WTC11 (cell line): Measurements from ENCODE around the gene AKAP6. TPM values are rescaled to one million over a fixed set of nuclear protein-coding genes. Genes with fewer than 3 reads are reported as not detected.

Source experiments
- ATAC-seq: fragments of 200-7000 bp; cut with Tn5 transposase; 2 replicates; pipeline ENCODE4 v1.10.0; 2021; ENCODE audit warnings: mild to moderate bottlenecking, moderate library complexity
- CTCF ChIA-PET: fragments of 300-600 bp; sonication (Branson Sonifier 250); formaldehyde crosslinking; loops from one replicate; lab custom pipeline; 2021; ENCODE audit warnings: antibody characterized with exemption; lab: Charles Lee
- POLR2A ChIA-PET: fragments of 350-600 bp; sonication (Branson Sonifier 250); formaldehyde crosslinking; loops from one replicate; lab custom pipeline; 2021; ENCODE audit warnings: antibody characterized with exemption; lab: Charles Lee
- DNase-seq: peaks from one replicate; pipeline ENCODE4 v3.0.0; 2021; ENCODE audit warnings: low spot score
- H3K27ac Mint-ChIP-seq: 2 replicates; pipeline ENCODE4 v1.8.0; 2021; ENCODE audit warnings: mixed read lengths
- H3K27me3 Mint-ChIP-seq: 2 replicates; pipeline ENCODE4 v1.8.0; 2021; ENCODE audit warnings: low read depth, mild to moderate bottlenecking, moderate library complexity, mixed read lengths
- H3K36me3 Mint-ChIP-seq: 2 replicates; pipeline ENCODE4 v1.8.0; 2021; ENCODE audit warnings: mixed read lengths
- H3K4me1 Mint-ChIP-seq: 2 replicates; pipeline ENCODE4 v1.8.0; 2022; ENCODE audit warnings: mixed read lengths
- H3K4me3 Mint-ChIP-seq: 2 replicates; pipeline ENCODE4 v1.8.0; 2021; ENCODE audit warnings: mild to moderate bottlenecking, moderate library complexity, mixed read lengths
- H3K9me3 Mint-ChIP-seq: 2 replicates; pipeline ENCODE4 v1.8.0; 2021; ENCODE audit warnings: mixed read lengths
- CREB1 ChIP-seq: sonication (generic); formaldehyde crosslinking; IDR thresholded peaks from 2 replicates; pipeline ENCODE4 v1.8.0; 2023; ENCODE audit warnings: mild to moderate bottlenecking, missing genetic modification reagents
- CTCF ChIP-seq: fragments of 200-600 bp; IDR thresholded peaks from 2 replicates; pipeline ENCODE4 v1.8.0; 2022; ENCODE audit warnings: antibody characterized with exemption
- E2F4 ChIP-seq: sonication (generic); formaldehyde crosslinking; IDR thresholded peaks from 2 replicates; pipeline ENCODE4 v1.8.1; 2022; ENCODE audit warnings: low read depth, mild to moderate bottlenecking, moderate library complexity, missing genetic modification reagents, borderline replicate concordance
- FOXP1 ChIP-seq: sonication (generic); formaldehyde crosslinking; IDR thresholded peaks from 2 replicates; pipeline ENCODE4 v1.8.0; 2022; ENCODE audit warnings: missing genetic modification reagents, mild to moderate bottlenecking, moderate library complexity, borderline replicate concordance
- FOXP4 ChIP-seq: sonication (generic); formaldehyde crosslinking; IDR thresholded peaks from 2 replicates; pipeline ENCODE4 v1.8.0; 2022; ENCODE audit warnings: mild to moderate bottlenecking, missing genetic modification reagents
- GTF2I ChIP-seq: fragments of 250-450 bp; sonication (Bioruptor Pico); conservative IDR thresholded peaks from 2 replicates; pipeline ENCODE4 v1.4.0; 2021; ENCODE audit warnings: mild to moderate bottlenecking
- HMGXB4 ChIP-seq: sonication (generic); formaldehyde crosslinking; IDR thresholded peaks from 2 replicates; pipeline ENCODE4 v1.8.1; 2023; ENCODE audit warnings: mild to moderate bottlenecking, moderate library complexity, missing genetic modification reagents
- JAZF1 ChIP-seq: fragments of 250-450 bp; sonication (Bioruptor Pico); IDR thresholded peaks from 2 replicates; pipeline ENCODE4 v1.9.0; 2021; ENCODE audit warnings: moderate library complexity, mild to moderate bottlenecking, inconsistent platforms
- MLX ChIP-seq: sonication (generic); formaldehyde crosslinking; IDR thresholded peaks from 2 replicates; pipeline ENCODE4 v1.8.1; 2023; ENCODE audit warnings: mild to moderate bottlenecking, missing genetic modification reagents, moderate library complexity
- NR2C2 ChIP-seq: sonication (generic); formaldehyde crosslinking; IDR thresholded peaks from 2 replicates; pipeline ENCODE4 v1.8.0; 2022; ENCODE audit warnings: mild to moderate bottlenecking, missing genetic modification reagents
- OVOL2 ChIP-seq: fragments of 250-450 bp; sonication (Bioruptor Pico); IDR thresholded peaks from 2 replicates; pipeline ENCODE4 v1.9.0; 2021; ENCODE audit warnings: mild to moderate bottlenecking, borderline replicate concordance
- PRDM15 ChIP-seq: sonication (generic); formaldehyde crosslinking; IDR thresholded peaks from 2 replicates; pipeline ENCODE4 v1.8.0; 2022; ENCODE audit warnings: missing genetic modification reagents
- PREB ChIP-seq: sonication (generic); formaldehyde crosslinking; IDR thresholded peaks from 2 replicates; pipeline ENCODE4 v1.8.1; 2022; ENCODE audit warnings: mild to moderate bottlenecking, missing genetic modification reagents, moderate library complexity, borderline replicate concordance
- SMAD4 ChIP-seq: sonication (generic); formaldehyde crosslinking; IDR thresholded peaks from 2 replicates; pipeline ENCODE4 v1.8.0; 2022; ENCODE audit warnings: mild to moderate bottlenecking, missing genetic modification reagents
- SOX15 ChIP-seq: fragments of 250-450 bp; sonication (Bioruptor Pico); IDR thresholded peaks from 2 replicates; pipeline ENCODE4 v1.9.0; 2021; ENCODE audit warnings: mild to moderate bottlenecking
- TP53 ChIP-seq: sonication (generic); formaldehyde crosslinking; IDR thresholded peaks from 2 replicates; pipeline ENCODE4 v1.8.1; 2023; ENCODE audit warnings: mild to moderate bottlenecking, missing genetic modification reagents
- USF1 ChIP-seq: sonication (generic); formaldehyde crosslinking; IDR thresholded peaks from 2 replicates; pipeline ENCODE4 v1.8.0; 2022; ENCODE audit warnings: mild to moderate bottlenecking, missing genetic modification reagents
- ZNF219 ChIP-seq: sonication (generic); formaldehyde crosslinking; IDR thresholded peaks from 2 replicates; pipeline ENCODE4 v1.8.0; 2023; ENCODE audit warnings: missing genetic modification reagents, mild to moderate bottlenecking, borderline replicate concordance
- total RNA-seq: library from RNA; stranded (reverse); gene quantifications from 3 replicates; pipeline ENCODE4 v1.2.3, GENCODE V29; 2021

The AKAP6 gene
- total RNA-seq, 1 experiment from 2014 or later = 0.63 TPM

- TF ChIP-seq PRDM15 (CRISPR knock-in tag) (no peak), USF1 (CRISPR knock-in tag) (no peak), HMGXB4 (CRISPR knock-in tag) (no peak), E2F4 (no peak)
- TF ChIP-seq, all 79 proteins: peak for 0
These were observed 83.0 kb downstream of the AKAP6 start (continued) for GRCh38 chr14:32412103-32412502.

- Mint-ChIP-seq H3K27me3 (no peaks in the 10 kb centered on the region), H3K4me1 (peaks cover 36% of the 10 kb centered on the region), H3K4me3 (no peak overlapping the region), H3K27ac (no peak overlapping the region), H3K9me3 (no peaks in the 10 kb centered on the region), H3K36me3 (no peaks in the 10 kb centered on the region)
- ChIA-PET POLR2A (no interaction called here), CTCF (no interaction called here)
- DNase-seq (no peak), ATAC-seq (no peak)
- TF ChIP-seq ZNF219 (CRISPR knock-in tag) (no peak), CTCF (no peak), GTF2I (CRISPR knock-in tag) (no peak), PREB (no peak), MLX (no peak), FOXP4 (CRISPR knock-in tag) (no peak), NR2C2 (CRISPR knock-in tag) (no peak), TP53 (CRISPR knock-in tag) (no peak), JAZF1 (no peak), FOXP1 (CRISPR knock-in tag) (no peak), CREB1 (CRISPR knock-in tag) (no peak), OVOL2 (CRISPR knock-in tag) (no peak), SMAD4 (CRISPR knock-in tag) (no peak), SOX15 (CRISPR knock-in tag) (no peak), E2F4 (no peak)
These were observed 83.4 kb downstream of the AKAP6 start for GRCh38 chr14:32412532-32412931.
